GM13977 (cell line): ENCODE results near the gene SCP2.
"Not testable (repeated sequence)": the region's sequence is repeated elsewhere in the genome, so short reads cannot be mapped to it uniquely, and the experiment has no call there.

Experiments used
- DNase-seq: peaks from one replicate; pipeline ENCODE4 v3.0.0; 2012; ENCODE audit warnings: low spot score
- CTCF ChIP-seq: IDR thresholded peaks from 2 replicates; pipeline ENCODE4 v1.5.1; 2012; ENCODE audit warnings: mild to moderate bottlenecking, control low read depth; ENCODE audit not compliant: insufficient read depth; ENCODE audit errors: extremely low read depth, missing control alignments
- in situ Hi-C: fragments of 300-500 bp; cut with MboI; formaldehyde crosslinking; loops from one replicate; pipeline ENCODE4 v1.12.0; 2022; ENCODE audit warnings: low sequenced_read_pairs, low pct_unique_long_range_greater_than_20kb, mixed read lengths, inconsistent platforms; ENCODE audit not compliant: unreplicated experiment

SCP2 gene

DNA sequence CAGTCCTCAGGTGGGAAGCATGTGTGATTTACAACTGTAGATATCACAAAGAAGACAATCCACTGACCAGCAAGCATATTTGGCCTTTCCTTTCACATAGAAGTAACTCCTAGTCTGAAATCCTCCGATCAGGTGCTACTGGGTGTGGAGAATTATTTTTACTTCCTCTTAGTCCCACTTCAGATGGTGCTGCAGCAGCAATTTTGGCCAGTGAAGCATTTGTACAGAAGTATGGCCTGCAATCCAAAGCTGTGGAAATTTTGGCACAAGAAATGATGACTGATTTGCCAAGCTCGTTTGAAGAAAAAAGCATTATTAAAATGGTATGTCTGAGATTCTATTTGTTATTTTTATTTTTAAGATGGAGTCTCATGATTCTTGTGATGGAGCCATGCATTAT is 51.0 kb downstream of the SCP2 start:
- in situ Hi-C loops: no loop called here
- no peak for TF ChIP-seq CTCF
- DNase-seq: no peak

- DNase-seq, in situ Hi-C loops: not testable (repeated sequence)
Measured at GRCh38 chr1:52992733-52993132, 65.7 kb downstream of the SCP2 start.

DNA sequence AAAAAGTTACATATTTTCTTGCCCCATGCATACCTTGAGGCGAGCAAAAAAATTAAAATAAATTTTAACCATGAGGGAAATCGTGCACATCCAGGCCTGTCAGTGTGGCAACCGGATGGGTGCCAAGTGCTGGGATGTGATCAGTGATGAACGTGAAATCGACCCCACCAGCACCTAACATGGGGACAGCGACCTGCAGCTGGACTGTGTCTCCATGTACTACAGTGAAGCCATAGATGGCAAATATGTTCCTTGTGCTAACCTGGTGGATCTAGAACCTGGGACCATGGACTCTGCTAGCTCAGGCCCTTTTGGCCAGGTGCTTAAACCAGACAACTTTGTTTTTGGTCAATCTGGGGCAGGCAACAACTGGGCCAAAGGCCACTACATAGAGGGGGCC is 67.6 kb downstream of the SCP2 start:
- no peak for TF ChIP-seq CTCF

DNA sequence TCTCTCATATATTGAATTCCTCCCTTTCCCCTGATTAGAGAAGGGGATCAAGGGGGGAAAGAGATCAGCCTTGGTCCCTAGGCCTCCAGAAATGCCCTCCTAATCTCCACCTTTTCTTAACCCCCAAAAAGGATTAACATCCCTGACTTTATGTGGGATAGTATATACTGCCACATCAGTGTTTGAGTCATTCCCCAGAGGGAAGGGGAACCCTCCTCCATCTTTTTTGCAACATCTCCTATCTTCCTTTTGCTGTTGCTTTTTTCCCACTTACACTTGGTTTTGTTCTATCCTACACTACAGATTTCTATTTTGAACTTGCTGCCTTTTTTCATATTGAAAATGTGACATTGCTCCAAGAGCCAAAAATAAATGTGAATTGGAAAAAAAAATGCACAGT is 69.6 kb downstream of the SCP2 start:
- no peak for TF ChIP-seq CTCF
- no peak for DNase-seq
- in situ Hi-C loops: no loop called here

More for the DNA sequence above, 67.6 kb downstream of the SCP2 start:
- in situ Hi-C loops: no loop called here
- DNase-seq: no peak

DNA sequence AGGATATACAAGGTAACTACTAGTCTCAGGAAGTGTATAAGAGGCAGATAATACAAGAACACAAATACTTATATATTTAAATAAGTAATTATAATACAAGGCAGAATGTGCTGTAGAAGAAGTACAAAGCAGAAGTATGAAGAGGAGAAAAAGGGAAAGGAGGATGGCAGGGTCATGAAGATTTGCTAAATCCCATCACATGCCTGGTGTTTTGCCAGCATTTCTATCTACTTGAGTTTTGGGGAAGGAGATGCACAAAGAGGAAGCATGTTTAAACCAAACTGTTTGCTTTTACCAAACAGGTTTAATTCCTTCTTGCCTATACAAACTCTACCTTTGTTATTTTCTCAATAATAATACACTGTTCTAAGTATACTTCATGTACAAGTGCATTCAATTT is 74.1 kb downstream of the SCP2 start:
- in situ Hi-C loops: no loop called here
- TF ChIP-seq CTCF: no peak
- DNase-seq: no peak

GRCh38 chr1:53006612-53007011 is 79.5 kb downstream of the SCP2 start:
- DNase-seq, in situ Hi-C loops: not testable (repeated sequence)

- in situ Hi-C loops, DNase-seq: not testable (repeated sequence)
Measured at GRCh38 chr1:53010247-53010646, 83.2 kb downstream of the SCP2 start.

DNA sequence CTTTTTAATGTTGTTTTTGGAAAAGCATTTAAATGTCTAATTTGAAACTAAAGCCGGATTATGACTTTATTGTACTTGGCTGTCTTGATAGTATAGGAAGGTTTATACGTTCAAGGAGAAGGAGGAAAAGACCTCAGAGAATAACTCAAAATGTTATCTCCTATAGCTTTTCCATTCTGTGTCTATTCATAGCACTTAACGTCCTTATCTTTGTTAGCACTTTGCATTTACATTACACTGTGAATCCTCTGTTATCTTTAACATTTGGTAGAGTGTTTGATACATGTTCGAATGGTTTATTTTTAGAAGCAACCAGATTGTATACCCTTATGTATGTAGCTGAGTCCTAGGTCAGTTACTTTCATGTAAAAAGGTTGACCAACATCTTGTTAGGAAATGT is 84.1 kb downstream of the SCP2 start:
- TF ChIP-seq CTCF: no peak
- in situ Hi-C loops: no loop called here
- DNase-seq: no peak
